OCI-LY1 (cell line): ENCODE results near the gene RAB34.
A peak's percentile ranks its signal among the peaks of the same experiment; 100 is the strongest.

Experiments
- H2AFZ ChIP-seq: fragments of 200-600 bp; sonication (generic), shearing (Covaris generic); 2 replicates; pipeline ENCODE4 v1.6.0; 2014; ENCODE audit warnings: antibody characterized with exemption, mild to moderate bottlenecking, low read length
- H3F3A ChIP-seq: fragments of 200-600 bp; sonication (generic), shearing (Covaris generic); 2 replicates; pipeline ENCODE4 v1.6.0; 2014; ENCODE audit warnings: mild to moderate bottlenecking, antibody characterized with exemption, low read length, moderate library complexity; ENCODE audit not compliant: insufficient read depth
- H3K27ac ChIP-seq: fragments of 200-600 bp; sonication (generic); 2 replicates; pipeline ENCODE4 v1.5.1; 2014; ENCODE audit warnings: low read length, mixed run types, mild to moderate bottlenecking, low read depth; ENCODE audit not compliant: poor library complexity, severe bottlenecking
- H3K27me3 ChIP-seq: fragments of 200-600 bp; sonication (generic); 2 replicates; pipeline ENCODE4 v1.6.0; 2014; ENCODE audit warnings: antibody characterized with exemption, mild to moderate bottlenecking, low read length, moderate library complexity; ENCODE audit not compliant: insufficient read depth
- H3K36me3 ChIP-seq: fragments of 200-600 bp; sonication (generic); 2 replicates; pipeline ENCODE4 v1.6.1; 2014; ENCODE audit warnings: mild to moderate bottlenecking, antibody characterized with exemption, low read length, moderate library complexity, mixed read lengths; ENCODE audit not compliant: insufficient read depth
- H3K4me1 ChIP-seq: fragments of 200-600 bp; sonication (generic); 2 replicates; pipeline ENCODE4 v1.5.1; 2014; ENCODE audit warnings: mild to moderate bottlenecking, low read length, moderate library complexity; ENCODE audit not compliant: insufficient read depth, severe bottlenecking
- H3K4me2 ChIP-seq: fragments of 200-600 bp; sonication (generic), shearing (Covaris generic); 2 replicates; pipeline ENCODE4 v1.6.1; 2014; ENCODE audit warnings: low read length
- H3K4me3 ChIP-seq: fragments of 200-600 bp; sonication (generic); 2 replicates; pipeline ENCODE4 v1.5.1; 2014; ENCODE audit warnings: low read length, low read depth, mild to moderate bottlenecking, mixed read lengths; ENCODE audit not compliant: poor library complexity, severe bottlenecking
- H3K79me2 ChIP-seq: fragments of 200-600 bp; shearing (Covaris generic); 2 replicates; pipeline ENCODE4 v1.6.1; 2016; ENCODE audit warnings: mixed run types, low read length, mixed read lengths; ENCODE audit not compliant: insufficient read depth
- H3K9ac ChIP-seq: fragments of 200-600 bp; sonication (generic), shearing (Covaris generic); 2 replicates; pipeline ENCODE4 v1.6.1; 2014; ENCODE audit warnings: mild to moderate bottlenecking, low read length, mixed read lengths
- H3K9me2 ChIP-seq: fragments of 200-600 bp; sonication (generic), shearing (Covaris generic); 2 replicates; pipeline ENCODE4 v1.6.1; 2014; ENCODE audit warnings: low read depth, mild to moderate bottlenecking, low read length, mixed read lengths
- H3K9me3 ChIP-seq: fragments of 200-600 bp; shearing (Covaris generic); 2 replicates; pipeline ENCODE4 v1.6.1; 2014; ENCODE audit warnings: low read length, mixed read lengths
- H4K20me1 ChIP-seq: fragments of 200-600 bp; sonication (generic), shearing (Covaris generic); 2 replicates; pipeline ENCODE4 v1.6.0; 2016; ENCODE audit warnings: mild to moderate bottlenecking, low read length; ENCODE audit not compliant: insufficient read depth
- CTCF ChIP-seq: fragments of 200-600 bp; sonication (generic), shearing (Covaris generic); IDR thresholded peaks from 2 replicates; pipeline ENCODE4 v1.5.1; 2017; ENCODE audit warnings: mild to moderate bottlenecking, antibody characterized with exemption, low read length, moderate library complexity, mixed read lengths
- EZH2 ChIP-seq: fragments of 200-600 bp; sonication (generic), shearing (Covaris generic); IDR thresholded peaks from 2 replicates; pipeline ENCODE4 v1.8.0; 2017; ENCODE audit warnings: borderline replicate concordance, mixed run types, mild to moderate bottlenecking, antibody characterized with exemption, low read length, moderate library complexity, mixed read lengths

Gene RAB34

GRCh38 chr17:28684963-28685362 lies 32.7 kb downstream of the RAB34 start:
- Histone ChIP-seq H3K27ac (no peak overlapping the region), H3K79me2 (no peaks in the 10 kb centered on the region), H3K4me3 (no peak overlapping the region), H4K20me1 (no peaks in the 10 kb centered on the region), H3F3A (no peaks in the 10 kb centered on the region), H3K9me2 (no peaks in the 10 kb centered on the region), H3K4me1 (no peaks in the 10 kb centered on the region), H3K9ac (no peak overlapping the region), H3K4me2 (no peak overlapping the region), H3K9me3 (no peaks in the 10 kb centered on the region), H3K36me3 (peaks cover 94% of the 10 kb centered on the region), H2AFZ (no peak overlapping the region), H3K27me3 (no peaks in the 10 kb centered on the region)
- TF ChIP-seq CTCF = no peak
- TF ChIP-seq EZH2 = no peak

GRCh38 chr17:28682655-28683054 lies 35.0 kb downstream of the RAB34 start:
- no peaks in the 10 kb centered on the region for H3K27me3 ChIP-seq
- H3K4me2 ChIP-seq = no peak overlapping the region
- no peaks in the 10 kb centered on the region for H4K20me1 ChIP-seq
- no peak overlapping the region for H3K4me3 ChIP-seq
- H3K4me1 ChIP-seq = no peaks in the 10 kb centered on the region
- TF ChIP-seq EZH2 = no peak
- TF ChIP-seq CTCF = no peak
- H3K36me3 ChIP-seq = peaks cover 94% of the 10 kb centered on the region
- H3K9ac ChIP-seq = no peak overlapping the region
- H3F3A ChIP-seq = no peaks in the 10 kb centered on the region
- H2AFZ ChIP-seq = no peak overlapping the region
- H3K79me2 ChIP-seq = no peaks in the 10 kb centered on the region
- no peaks in the 10 kb centered on the region for H3K9me3 ChIP-seq
- H3K9me2 ChIP-seq = no peaks in the 10 kb centered on the region
- H3K27ac ChIP-seq = no peak overlapping the region

- Histone ChIP-seq H3K9me2 (no peaks in the 10 kb centered on the region), H2AFZ (no peak overlapping the region), H3K27ac (no peak overlapping the region), H3K4me2 (no peak overlapping the region), H3K9ac (no peak overlapping the region), H3K9me3 (no peaks in the 10 kb centered on the region), H4K20me1 (no peaks in the 10 kb centered on the region), H3K4me1 (no peaks in the 10 kb centered on the region), H3K4me3 (no peak overlapping the region), H3F3A (no peaks in the 10 kb centered on the region), H3K79me2 (no peaks in the 10 kb centered on the region), H3K27me3 (no peaks in the 10 kb centered on the region), H3K36me3 (peaks cover 96% of the 10 kb centered on the region)
- TF ChIP-seq EZH2 = no peak
- peak; percentile 60 for TF ChIP-seq CTCF
These were observed 41.7 kb downstream of the RAB34 start for GRCh38 chr17:28675980-28676379.
